Measurements from ENCODE around the gene C5.

- TF ChIP-seq, protein P1, sequence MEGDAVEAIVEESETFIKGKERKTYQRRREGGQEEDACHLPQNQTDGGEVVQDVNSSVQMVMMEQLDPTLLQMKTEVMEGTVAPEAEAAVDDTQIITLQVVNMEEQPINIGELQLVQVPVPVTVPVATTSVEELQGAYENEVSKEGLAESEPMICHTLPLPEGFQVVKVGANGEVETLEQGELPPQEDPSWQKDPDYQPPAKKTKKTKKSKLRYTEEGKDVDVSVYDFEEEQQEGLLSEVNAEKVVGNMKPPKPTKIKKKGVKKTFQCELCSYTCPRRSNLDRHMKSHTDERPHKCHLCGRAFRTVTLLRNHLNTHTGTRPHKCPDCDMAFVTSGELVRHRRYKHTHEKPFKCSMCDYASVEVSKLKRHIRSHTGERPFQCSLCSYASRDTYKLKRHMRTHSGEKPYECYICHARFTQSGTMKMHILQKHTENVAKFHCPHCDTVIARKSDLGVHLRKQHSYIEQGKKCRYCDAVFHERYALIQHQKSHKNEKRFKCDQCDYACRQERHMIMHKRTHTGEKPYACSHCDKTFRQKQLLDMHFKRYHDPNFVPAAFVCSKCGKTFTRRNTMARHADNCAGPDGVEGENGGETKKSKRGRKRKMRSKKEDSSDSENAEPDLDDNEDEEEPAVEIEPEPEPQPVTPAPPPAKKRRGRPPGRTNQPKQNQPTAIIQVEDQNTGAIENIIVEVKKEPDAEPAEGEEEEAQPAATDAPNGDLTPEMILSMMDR (IDR thresholded peaks at IDR 0.05) = no peak
- no peak for TF ChIP-seq POLR2A (IDR thresholded peaks at IDR 0.05)
Observed at GRCh38 chr9:121048618-121049017, 1.5 kb downstream of the C5 start.

Measured in adrenal gland (tissue), 5 donors.